GM18519 (cell line): Measurements from ENCODE around the gene CTSK.
"Not testable (repeated sequence)": the region's sequence is repeated elsewhere in the genome, so short reads cannot be mapped to it uniquely, and the experiment has no call there.

Source experiments
- ATAC-seq: cut with Tn5 transposase; IDR thresholded peaks from one replicate; pipeline ENCODE4 v1.9.1; 2021; ENCODE audit warnings: mild to moderate bottlenecking, moderate library complexity; ENCODE audit not compliant: unreplicated experiment, low FRiP score

The CTSK gene

DNA sequence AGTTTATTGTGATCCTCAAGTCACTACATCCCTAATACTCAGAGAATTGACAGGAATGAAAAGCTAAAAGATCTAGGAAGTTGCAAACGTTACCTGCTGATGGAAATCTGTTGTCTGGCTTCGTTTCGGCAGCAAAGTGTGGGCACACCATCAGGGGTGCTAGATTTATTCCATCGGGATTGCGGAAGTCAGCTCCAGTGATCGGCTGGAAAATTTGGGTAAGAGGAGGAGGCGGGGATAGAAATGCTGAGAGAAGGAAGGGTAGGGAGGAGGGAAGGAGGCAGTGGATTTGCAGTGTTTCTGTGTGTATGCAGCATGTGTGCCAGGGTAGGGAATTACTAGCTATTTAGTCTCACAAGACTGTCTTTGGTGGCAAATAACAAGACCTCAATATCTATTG, at the start of gene CTSK:
Gene CTSK, minus strand, starts transcription at position 140 of the 400 bp plus-strand sequence. CDS start 1,455 bp downstream, outside the sequence.
- no peak for ATAC-seq

DNA sequence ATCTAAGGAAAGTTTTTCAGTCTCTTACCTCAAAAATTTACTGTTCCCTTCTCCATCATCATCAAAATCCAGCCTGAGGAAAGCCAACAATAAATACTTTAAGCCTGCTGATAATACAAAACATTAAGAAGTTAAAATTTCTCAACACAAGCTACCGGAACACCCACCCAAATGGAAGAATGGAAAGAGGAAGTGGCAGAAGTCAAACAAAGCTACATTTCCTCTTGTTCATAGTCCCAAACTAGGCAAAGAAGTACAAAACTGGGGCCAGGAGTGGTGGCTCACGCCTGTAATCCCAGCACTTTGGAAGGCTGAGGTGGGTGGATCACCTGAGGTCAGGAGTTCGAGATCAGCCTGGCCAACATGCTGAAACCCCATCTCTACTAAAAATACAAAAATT, 44.7 kb upstream of the CTSK start:
- not testable (repeated sequence) for ATAC-seq

DNA sequence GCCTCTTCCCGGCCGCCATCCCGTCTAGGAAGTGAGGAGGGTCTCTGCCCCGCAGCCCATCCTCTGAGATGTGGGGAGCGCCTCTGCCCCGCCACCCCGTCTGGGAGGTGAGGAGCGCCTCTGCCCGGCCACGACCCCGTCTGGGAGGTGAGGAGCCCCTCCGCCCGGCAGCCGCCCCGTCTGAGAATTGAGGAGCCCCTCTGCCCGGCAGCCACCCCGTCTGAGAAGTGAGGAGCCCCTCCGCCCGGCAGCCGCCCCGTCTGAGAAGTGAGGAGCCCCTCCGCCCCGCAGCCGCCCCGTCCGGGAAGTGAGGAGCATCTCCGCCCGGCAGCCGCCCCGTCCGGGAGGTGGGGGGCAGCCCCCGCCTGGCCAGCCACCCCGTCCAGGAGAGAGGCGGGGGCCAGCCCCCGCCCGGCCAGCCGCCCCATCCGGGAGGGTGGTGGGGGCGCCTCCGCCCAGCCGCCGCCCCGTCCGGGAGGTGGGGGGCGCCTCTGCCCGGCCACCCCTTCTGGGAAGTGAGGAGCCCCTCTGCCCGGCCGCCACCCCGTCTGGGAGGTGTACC, 42.8 kb upstream of the CTSK start:
- ATAC-seq = not testable (repeated sequence)

DNA sequence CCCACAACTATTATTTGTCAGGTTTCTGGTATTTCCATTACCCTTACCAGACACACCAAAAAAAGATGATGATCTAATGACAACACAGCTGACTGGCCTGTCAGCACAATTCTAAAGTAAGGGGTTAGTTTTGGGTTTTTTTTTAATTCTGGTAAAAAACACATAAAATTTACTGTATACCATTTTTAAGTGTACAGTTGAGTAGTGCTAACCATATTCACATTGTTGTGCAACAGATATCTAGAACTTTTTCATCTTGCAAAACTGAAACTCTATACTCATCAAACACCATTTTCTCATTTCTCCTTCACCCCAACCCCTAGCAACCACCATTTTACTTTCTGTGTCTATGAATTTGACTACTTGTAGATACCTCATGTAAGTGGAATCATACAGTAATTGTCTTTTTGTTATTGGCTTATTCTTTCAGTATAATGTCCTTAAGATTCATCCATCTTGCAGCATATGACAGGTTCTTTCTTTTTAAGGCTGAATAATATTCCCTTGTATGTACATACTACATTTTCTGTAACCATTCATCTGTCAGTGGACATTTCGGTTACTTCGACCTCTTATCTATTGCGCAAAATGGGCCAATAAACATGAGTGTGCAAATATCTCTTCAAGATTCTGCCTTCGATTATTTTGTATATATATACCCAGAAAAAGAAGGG, 38.5 kb upstream of the CTSK start:
- no peak for ATAC-seq

DNA sequence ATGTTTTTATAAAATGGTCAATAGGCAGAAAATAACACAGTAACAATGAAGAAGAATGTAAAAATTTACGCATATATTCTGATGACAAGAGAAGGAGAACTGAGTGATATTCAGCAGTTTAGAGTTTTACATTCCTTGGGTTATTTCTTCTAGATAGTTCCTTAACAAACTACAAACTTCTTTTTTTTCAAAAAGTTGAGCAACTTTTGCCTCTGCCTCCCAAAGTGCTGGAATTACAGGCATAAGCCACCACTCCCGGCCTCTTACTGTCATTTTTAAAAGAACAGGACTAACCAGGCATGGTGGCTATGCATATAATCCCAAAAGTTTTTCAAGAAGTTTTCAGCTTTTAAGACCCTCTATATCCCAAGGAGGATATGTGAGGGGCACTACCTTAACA, 35.4 kb upstream of the CTSK start:
- no peak for ATAC-seq

DNA sequence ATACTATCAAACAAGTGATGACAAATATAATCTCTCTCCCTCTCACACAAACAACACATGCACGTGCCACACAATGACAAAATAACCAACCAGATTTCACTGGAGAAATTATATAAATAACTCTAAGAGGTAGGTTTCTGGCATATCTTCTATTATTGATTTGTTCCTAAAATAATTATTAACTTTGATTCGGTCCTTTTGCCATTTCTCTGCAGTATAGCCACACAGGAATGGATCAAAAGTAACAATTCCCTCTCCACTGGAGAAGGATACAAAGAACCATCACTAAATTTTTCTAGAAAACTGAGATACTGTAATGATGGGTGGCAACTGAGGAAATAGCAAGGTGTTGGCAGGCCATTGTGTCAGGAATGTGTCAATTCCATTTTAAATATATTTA, 34.9 kb upstream of the CTSK start:
- ATAC-seq = no peak

DNA sequence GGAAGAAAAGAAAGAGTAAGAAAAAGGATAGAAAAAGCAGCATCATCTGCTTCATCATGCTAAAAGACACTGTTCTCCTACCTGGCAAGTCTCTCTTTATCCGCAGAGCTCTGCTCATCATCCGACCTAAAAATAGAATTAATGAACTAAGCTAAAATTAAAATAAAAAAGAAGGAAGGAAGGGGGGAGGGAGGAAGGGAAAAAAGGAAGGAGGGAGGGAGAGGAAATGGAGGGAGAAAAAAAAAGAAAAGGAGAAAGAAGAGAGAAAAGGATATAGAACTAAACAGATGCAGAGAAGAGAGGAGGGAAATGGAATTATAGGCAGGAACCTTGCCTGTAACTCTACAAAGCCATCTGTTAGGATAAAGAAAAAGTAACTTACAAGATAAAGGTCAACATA, 34.3 kb upstream of the CTSK start:
- ATAC-seq = no peak

DNA sequence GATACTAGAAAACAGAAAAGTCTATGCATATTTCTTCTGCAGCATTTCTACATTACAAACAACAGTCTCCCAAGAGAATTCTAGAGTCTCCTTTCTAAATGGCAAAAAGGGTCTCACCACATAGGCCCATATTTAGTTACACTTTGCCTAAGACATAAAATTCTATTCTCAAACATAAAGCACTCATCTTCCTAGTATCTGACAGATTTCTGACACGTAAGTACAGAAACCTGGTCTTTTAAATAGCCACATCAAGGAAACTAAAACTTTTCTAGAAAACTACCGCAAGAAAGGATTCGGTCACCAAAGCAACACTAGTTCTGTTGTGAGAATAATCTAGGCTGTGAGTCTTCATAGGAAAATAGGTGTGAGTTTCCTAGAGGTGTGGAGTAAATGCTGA, 33.6 kb upstream of the CTSK start:
- ATAC-seq = no peak

DNA sequence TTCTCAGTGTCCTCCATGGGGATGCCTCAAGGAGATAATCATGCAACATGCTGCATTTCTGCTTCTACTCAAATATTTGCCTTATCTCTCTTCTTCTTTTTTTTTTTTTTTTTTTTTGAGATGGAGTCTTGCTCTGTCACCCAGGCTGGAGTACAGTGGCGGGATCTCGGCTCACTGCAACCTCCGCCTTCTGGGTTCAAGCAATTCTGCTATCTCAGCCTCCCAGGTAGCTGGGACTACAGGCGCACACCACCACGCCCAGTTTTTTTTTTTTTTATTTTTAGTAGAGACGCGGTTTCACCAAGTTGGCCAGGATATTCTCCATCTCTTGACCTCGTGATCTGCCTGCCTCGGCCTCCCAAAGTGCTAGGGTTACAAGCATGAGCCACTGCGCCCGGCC, 32.8 kb upstream of the CTSK start:
- ATAC-seq = not testable (repeated sequence)

DNA sequence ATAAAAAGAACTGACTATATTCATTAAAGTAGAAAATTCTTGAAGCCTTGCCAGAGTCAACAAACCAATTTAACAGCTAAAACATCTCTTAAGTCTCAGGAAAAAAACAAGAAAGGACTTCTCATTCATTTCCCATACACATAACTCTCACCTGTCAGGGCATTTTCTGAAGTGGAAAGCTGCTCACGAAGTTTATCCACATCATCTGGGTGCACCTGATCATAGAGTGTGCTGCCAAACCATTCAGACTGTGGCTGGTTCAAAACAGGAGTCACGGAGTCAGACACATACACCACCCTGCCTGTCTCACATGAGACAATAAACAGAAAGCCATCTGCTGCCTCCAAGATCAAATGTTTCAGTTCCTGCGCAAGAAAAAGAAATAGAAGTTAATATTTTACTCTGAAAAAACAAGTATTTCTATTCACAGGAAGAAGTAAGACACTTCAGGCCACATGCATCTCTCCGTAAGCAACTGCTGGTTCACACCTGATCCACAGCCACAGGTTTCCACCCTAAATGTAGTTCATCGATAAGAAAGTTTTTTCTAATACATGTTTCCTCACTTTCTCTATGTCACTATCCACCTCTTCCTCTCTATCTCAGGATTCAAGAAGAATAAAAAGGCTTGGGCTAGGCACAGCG, 28.2 kb upstream of the CTSK start:
- ATAC-seq = no peak

DNA sequence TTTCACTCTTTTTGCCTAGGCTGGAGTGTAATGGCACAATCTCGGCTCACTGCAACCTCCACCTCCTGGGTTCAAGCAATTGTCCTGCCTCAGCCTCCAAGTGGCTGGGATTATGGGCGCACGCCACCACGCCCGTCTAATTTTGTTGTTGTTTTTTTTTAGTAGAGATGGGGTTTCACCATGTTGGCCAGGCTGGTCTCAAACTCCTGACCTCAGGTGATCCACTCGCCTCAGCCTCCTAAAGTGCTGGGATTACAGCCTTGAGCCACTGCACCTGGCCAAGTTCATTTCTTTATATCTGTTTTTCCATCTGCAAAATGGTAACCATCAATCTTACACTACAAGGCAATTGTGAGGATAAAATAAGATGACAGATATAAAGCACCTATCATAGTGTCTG, 25.9 kb upstream of the CTSK start:
- ATAC-seq = not testable (repeated sequence)

DNA sequence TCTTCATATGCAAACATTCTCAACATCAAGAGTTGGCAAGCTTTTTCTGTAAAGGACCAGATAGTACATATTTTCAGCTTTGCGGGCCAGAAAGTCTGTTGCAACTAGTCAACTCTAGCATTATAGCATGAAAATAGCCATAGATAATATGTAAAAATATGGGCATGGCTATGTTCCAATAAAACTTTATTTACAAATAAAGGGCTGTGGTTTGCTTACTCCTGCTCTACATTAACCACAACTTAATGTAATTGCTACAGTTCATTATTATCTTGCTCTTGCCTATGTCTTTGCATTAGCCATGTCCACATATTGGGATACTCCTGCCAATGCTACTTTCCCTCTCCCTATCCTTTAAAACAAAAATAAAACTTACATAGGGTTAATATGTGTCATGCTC, 24.5 kb upstream of the CTSK start:
- ATAC-seq = no peak

DNA sequence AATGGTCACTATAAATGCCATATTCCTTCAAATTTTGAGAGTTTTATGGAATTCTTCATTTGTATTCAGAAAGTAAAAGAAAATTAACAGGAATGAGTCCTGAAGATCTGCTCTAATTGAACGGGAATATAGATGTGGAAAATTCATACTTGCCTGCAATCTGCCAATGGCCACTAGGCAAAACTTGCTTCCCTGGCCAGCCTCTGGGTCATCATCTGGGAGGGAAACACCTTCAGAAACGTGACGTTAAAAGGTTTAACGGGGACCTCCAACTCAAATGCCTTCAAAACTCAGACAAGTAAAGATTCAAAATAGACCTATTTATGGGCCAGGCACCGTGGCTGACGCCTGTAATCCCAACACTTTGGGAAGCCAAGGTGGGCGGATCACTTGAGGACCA, 21.7 kb upstream of the CTSK start:
- no peak for ATAC-seq

DNA sequence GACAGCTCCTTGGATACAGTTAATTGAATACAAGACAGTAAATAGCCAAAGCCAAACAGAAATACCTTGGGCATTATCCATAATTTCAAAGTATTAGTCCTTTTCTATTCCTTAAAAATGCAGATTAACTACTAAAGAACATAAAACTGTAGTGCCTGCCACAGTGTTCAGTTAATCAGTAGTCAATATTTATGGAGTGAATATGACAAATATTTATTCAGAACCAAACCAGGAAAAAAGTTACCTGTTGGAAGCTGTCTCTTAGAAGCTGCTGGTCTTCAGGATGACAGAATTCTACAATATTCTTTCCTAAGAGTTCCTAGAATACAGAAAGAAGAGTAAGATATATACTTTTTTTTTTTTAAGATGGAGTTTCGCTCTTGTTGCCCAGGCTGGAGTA, 18.2 kb upstream of the CTSK start:
- ATAC-seq = no peak

DNA sequence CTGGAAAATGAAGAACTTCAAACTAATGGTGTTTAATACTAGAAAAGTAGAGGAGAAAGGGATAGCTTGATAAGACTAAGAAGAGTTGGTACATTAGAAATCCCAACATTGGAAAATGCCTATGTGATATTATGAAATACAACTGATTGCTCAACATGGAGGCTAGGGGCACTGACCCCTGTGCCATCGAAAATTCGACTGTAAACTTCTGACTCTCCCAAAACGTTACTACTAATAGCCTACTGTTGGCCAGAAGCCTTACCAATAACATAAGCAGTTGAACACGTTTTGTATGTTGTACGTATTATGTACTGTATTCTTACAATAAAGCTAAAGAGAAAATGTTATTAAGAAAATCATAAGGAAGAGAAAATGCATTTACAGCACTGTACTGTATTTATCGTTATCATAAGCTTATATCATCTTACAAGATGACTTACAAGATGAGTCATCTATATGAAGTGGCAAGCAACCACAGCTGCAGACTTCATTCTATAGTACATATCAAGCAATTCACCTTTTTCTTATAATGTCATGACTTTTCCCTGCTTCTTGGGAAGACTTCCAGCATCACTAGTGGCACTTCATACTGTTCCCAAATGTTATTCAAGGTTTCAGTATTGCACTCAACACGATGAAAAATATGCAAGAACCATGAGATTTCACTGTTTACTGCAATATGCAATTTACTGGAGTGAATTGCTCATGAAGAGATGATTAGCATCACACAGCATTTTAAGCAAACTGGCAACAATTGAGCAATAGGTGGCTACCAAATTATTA, 12.9 kb upstream of the CTSK start:
- no peak for ATAC-seq

DNA sequence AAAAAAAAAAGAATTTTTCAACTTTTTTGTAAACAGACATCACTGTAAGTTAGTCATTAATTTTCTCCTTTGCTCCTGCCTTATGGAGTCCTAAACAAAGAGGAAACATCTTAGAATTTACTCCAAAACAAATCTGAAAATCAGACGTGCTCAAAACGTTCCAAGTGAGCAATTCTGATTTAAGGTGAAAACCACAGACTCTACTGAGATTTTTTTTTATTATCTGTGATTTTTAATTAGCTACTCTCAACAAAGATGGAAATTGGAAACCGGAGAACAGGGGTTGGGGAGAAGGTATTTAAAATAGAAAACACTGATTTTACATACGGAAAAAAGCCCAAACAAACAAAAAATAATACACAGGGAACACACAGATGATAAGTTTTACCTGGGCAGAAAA, 7.8 kb upstream of the CTSK start:
- no peak for ATAC-seq

DNA sequence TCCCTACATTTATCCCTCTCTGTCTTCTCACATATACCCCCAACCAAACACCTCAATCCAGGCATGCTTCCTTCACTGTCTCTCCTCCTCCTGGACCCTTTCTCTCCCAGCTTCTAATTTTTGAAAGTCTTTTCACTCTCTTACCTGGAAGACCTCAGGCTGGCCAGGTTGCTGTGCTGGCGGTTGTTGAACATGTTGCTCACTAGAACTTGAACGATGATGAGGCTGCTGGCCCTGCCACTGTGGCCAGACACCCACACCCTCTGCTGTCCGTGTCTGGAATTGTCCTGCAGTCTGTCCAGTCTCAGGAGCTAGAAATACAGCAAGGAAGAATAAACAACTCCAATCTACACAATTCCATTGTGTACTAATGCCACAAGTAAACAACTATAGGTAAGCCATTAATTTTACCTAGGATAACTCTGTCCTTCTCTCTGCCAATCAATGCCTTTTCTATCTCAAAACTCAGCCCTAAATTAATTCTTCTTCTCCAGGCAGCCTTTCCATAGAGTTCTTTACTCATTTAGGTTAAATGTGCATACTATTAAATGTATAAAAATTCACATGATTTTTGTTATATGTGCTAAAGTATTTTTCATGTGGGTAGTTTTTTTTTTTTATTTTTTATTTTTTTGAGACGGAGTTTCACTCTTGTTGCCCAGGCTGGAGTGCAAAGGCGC, 5.1 kb upstream of the CTSK start:
- no peak for ATAC-seq

DNA sequence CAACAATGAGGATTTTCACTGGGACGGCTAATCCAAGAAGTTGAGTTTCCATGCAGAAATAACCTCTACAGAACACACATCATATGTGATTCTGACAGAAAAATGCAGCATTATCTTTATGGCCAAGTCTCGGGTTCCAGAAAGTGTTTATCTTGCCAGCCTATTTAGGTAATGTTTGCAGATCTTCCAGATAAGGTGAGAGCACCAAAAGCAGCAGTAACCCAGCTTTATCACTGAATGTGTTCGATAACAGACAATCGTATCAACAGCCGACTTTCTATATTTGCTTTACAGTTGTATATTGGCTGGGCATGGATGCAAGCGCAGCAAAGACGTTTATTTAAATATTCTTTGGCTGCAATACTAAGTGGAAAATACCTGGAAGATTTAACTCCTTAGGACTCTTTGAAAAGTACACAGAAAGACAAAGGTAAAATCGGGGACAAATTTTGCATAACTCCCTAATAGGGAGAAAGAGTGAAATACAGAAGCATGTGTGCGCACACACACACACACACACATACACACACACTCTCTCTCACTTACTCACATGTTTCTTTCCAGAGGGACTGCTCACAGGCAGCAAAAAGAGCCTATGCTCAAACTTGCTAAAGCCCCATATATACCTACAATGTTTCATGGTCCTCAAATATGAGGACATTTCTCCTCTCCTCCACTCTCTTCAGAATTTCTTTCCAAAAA, 3.0 kb upstream of the CTSK start:
- no peak for ATAC-seq

DNA sequence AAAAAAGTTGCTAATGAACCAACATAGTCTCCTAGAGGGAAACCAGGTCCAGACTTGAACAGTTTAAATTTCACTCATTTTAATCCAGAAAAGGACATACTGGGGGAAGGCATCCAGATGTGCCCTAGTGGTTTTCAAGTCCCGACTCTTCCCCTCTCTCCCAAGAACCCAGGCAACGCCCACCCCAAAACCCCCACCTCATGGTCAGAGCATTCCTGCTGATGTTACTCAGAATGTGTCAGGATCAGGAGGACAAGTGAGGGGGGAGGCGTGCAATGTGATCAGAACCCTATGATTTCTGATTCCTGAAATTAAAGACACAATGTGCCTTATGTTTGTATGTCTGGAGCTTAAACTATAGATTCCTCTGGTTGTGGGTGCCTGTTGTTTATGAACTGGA, 1.6 kb upstream of the CTSK start:
- ATAC-seq = no peak

DNA sequence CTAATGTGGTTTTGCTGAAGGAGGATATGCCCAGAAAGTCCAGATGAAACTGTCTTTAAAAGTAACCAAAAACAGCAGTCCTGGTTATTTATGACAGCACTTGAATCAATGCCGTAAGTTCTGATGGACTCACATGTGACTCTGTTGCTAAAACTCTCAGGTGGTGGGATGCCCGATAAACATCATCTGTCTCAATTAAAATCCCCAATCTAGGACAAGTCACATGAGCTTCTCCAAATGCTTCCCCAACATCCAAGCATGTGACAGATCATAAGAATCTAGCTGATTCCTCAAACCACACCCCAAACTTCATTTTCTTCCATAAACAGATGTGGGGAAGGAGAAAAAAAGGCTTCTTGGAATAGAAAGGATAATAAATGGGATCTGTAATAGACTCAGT, 786 bp upstream of the CTSK start:
- ATAC-seq = no peak
